Measurements from ENCODE around the gene TM7SF2. TPM values are rescaled to one million over a fixed set of nuclear protein-coding genes. Genes with fewer than 3 reads are reported as not detected.

The TM7SF2 gene
- total RNA-seq, 1 experiment from 2014 or later = 74.8 TPM

GRCh38 chr11:65107751-65108468 is 3.8 kb upstream of the TM7SF2 start:
- Histone ChIP-seq H3K18ac (ENCODE audit: insufficient read length, low read depth, low read length) (no peak overlapping the region), H3K79me2 (ENCODE audit: insufficient read depth, low read length) (no peaks in the 10 kb centered on the region), H2BK20ac (ENCODE audit: low read depth, low read length, poor library complexity, severe bottlenecking) (no peak overlapping the region), H4K8ac (replicated peaks; ENCODE audit: insufficient read length, low read depth, low read length) (no peak overlapping the region), H3K9ac (ENCODE audit: extremely low read depth, insufficient read length, low read length) (no peak overlapping the region), H4K91ac (ENCODE audit: insufficient read length, low read depth, low read length) (no peak overlapping the region), H3K27me3 (ENCODE audit: insufficient read depth, low read length) (no peaks in the 10 kb centered on the region), H3K27ac (ENCODE audit: insufficient read length, low read depth, low read length) (no peak overlapping the region), H3K56ac (ENCODE audit: insufficient read length, low read depth, low read length) (no peak overlapping the region), H3K4ac (ENCODE audit: low read depth, low read length) (no peak overlapping the region), H3K4me1 (ENCODE audit: insufficient read depth, low read length) (no peaks in the 10 kb centered on the region), H3K23me2 (ENCODE audit: insufficient read length, low read depth, low read length, poor library complexity, severe bottlenecking) (peaks cover 8% of the 10 kb centered on the region), H2BK5ac (ENCODE audit: insufficient read length, low read length) (no peak overlapping the region), H2AFZ (ENCODE audit: low read length) (no peak overlapping the region), H2BK12ac (ENCODE audit: insufficient read length, low read depth, low read length) (no peak overlapping the region), H3K79me1 (ENCODE audit: insufficient read depth, low read depth, low read length, poor library complexity, severe bottlenecking) (no peaks in the 10 kb centered on the region), H3K4me2 (ENCODE audit: insufficient read depth, insufficient read length, low read length) (no peak overlapping the region), H4K20me1 (ENCODE audit: control insufficient read depth, insufficient read depth, insufficient read length) (no peaks in the 10 kb centered on the region), H3K9me3 (ENCODE audit: control insufficient read depth, low read depth, low read length) (no peaks in the 10 kb centered on the region), H3T11ph (ENCODE audit: low read length) (no peak overlapping the region), H2AK5ac (ENCODE audit: insufficient read length, low read length) (no peak overlapping the region), H2BK120ac (ENCODE audit: low read depth, low read length, poor library complexity, severe bottlenecking) (no peak overlapping the region), H4K5ac (ENCODE audit: insufficient read length, low read depth, low read length) (no peak overlapping the region), H2BK15ac (ENCODE audit: low read depth, low read length) (no peak overlapping the region), H3K14ac (ENCODE audit: insufficient read depth, low read length) (no peak overlapping the region), H3K23ac (ENCODE audit: insufficient read length, low read depth, low read length) (no peak overlapping the region)
- WGBS (ENCODE audit: extremely low coverage, insufficient read length, low lambda C conversion rate) = no CpG with 5 or more reads among the region's 52 CpGs
- peak; percentile 27 for DNase-seq
- TF ChIP-seq CTCF (conservative IDR thresholded peaks at IDR 0.05) = no peak
- Mint-ChIP-seq H3K27me3 (ENCODE audit: low read depth) (no peaks in the 10 kb centered on the region), H3K36me3 (ENCODE audit: insufficient read depth in 1 of 3, low read depth in 3 of 3) (peaks cover 0 to 12% (median 5%) of the 10 kb centered on the region in 3 experiments; a peak in 5 of 7 replicates), H3K27ac (no peak overlapping the region), H3K9me3 (no peaks in the 10 kb centered on the region), H3K4me3 (no peak overlapping the region), H3K4me1 (peaks cover 7 to 12% of the 10 kb centered on the region in 2 experiments)
